Loucy (cell line): ENCODE measurements around the gene GNAQ.

Experiments
- H2AFZ ChIP-seq: fragments of 200-600 bp; sonication (generic); 2 replicates; pipeline ENCODE4 v1.6.0; 2016; ENCODE audit warnings: antibody characterized with exemption, mild to moderate bottlenecking, low read length, moderate library complexity
- H3F3A ChIP-seq: fragments of 200-600 bp; 2 replicates; pipeline ENCODE4 v1.6.0; 2016; ENCODE audit warnings: antibody characterized with exemption, low read depth, mild to moderate bottlenecking
- H3K27me3 ChIP-seq: fragments of 200-600 bp; sonication (generic); 2 replicates; pipeline ENCODE4 v1.6.1; 2014; ENCODE audit warnings: low read length, mild to moderate bottlenecking; ENCODE audit not compliant: insufficient read depth, poor library complexity, severe bottlenecking
- H3K36me3 ChIP-seq: fragments of 200-600 bp; sonication (generic); 2 replicates; pipeline ENCODE4 v1.6.1; 2016; ENCODE audit warnings: low read length; ENCODE audit not compliant: insufficient read depth
- H3K4me1 ChIP-seq: fragments of 200-600 bp; sonication (generic); 2 replicates; pipeline ENCODE4 v1.5.1; 2014; ENCODE audit warnings: low read length, mild to moderate bottlenecking; ENCODE audit not compliant: insufficient read depth, poor library complexity, severe bottlenecking
- H3K4me2 ChIP-seq: fragments of 200-600 bp; sonication (generic); 2 replicates; pipeline ENCODE4 v1.6.0; 2014; ENCODE audit warnings: antibody characterized with exemption, low read length, low read depth, mild to moderate bottlenecking; ENCODE audit not compliant: poor library complexity, severe bottlenecking
- H3K4me3 ChIP-seq: fragments of 200-600 bp; sonication (generic); 2 replicates; pipeline ENCODE4 v1.5.1; 2014; ENCODE audit warnings: low read length, mild to moderate bottlenecking, mixed read lengths; ENCODE audit not compliant: poor library complexity, severe bottlenecking
- H3K79me2 ChIP-seq: fragments of 200-600 bp; sonication (generic); 2 replicates; pipeline ENCODE4 v1.6.1; 2014; ENCODE audit warnings: low read length; ENCODE audit not compliant: insufficient read depth
- H3K9ac ChIP-seq: fragments of 200-600 bp; sonication (generic); 2 replicates; pipeline ENCODE4 v1.6.0; 2014; ENCODE audit warnings: mild to moderate bottlenecking, low read depth, low read length, moderate library complexity; ENCODE audit not compliant: poor library complexity, severe bottlenecking
- H3K9me2 ChIP-seq: fragments of 200-600 bp; sonication (generic); replicated peaks from 2 replicates; pipeline ENCODE4 v1.6.1; 2016; ENCODE audit warnings: low read depth, low read length, mixed read lengths
- H3K9me3 ChIP-seq: fragments of 200-600 bp; sonication (generic); 2 replicates; pipeline ENCODE4 v1.6.1; 2014; ENCODE audit warnings: mild to moderate bottlenecking, antibody characterized with exemption, low read length, low read depth; ENCODE audit not compliant: insufficient read depth
- H4K20me1 ChIP-seq: fragments of 200-600 bp; sonication (generic); 2 replicates; pipeline ENCODE4 v1.6.0; 2014; ENCODE audit warnings: antibody characterized with exemption, low read length, mild to moderate bottlenecking; ENCODE audit not compliant: insufficient read depth, poor library complexity, severe bottlenecking
- CTCF ChIP-seq: fragments of 200-600 bp; sonication (generic); conservative IDR thresholded peaks from 2 replicates; pipeline ENCODE4 v1.5.1; 2014; ENCODE audit warnings: mild to moderate bottlenecking, antibody characterized with exemption, low read length
- EZH2phosphoT487 ChIP-seq: fragments of 200-600 bp; IDR thresholded peaks from 2 replicates; pipeline ENCODE4 v1.6.1; 2018; ENCODE audit warnings: antibody characterized with exemption, mild to moderate bottlenecking, moderate library complexity, borderline replicate concordance

The GNAQ gene

GRCh38 chr9:77935211-77935610 is 96.4 kb downstream of the GNAQ start:
- Histone ChIP-seq H3K4me2 (no peak overlapping the region), H3K36me3 (peaks cover 22% of the 10 kb centered on the region; the same call in 1 of the 2 replicates), H3K9ac (no peak overlapping the region), H3K4me3 (no peak overlapping the region), H3K4me1 (peaks cover 34% of the 10 kb centered on the region), H3K27me3 (no peaks in the 10 kb centered on the region), H3F3A (no peaks in the 10 kb centered on the region), H3K9me2 (no peaks in the 10 kb centered on the region), H3K79me2 (peaks cover 98% of the 10 kb centered on the region), H4K20me1 (peaks cover 71% of the 10 kb centered on the region), H2AFZ (no peak overlapping the region), H3K9me3 (no peaks in the 10 kb centered on the region)
- TF ChIP-seq EZH2phosphoT487 (no peak), CTCF (no peak)

- Histone ChIP-seq H3K4me3 (no peak overlapping the region), H2AFZ (no peak overlapping the region), H3F3A (no peaks in the 10 kb centered on the region), H3K9me2 (no peaks in the 10 kb centered on the region), H3K36me3 (peaks cover 22% of the 10 kb centered on the region; the same call in 1 of the 2 replicates), H3K79me2 (peaks cover 98% of the 10 kb centered on the region), H3K4me1 (peaks cover 36% of the 10 kb centered on the region), H3K4me2 (no peak overlapping the region), H3K9me3 (no peaks in the 10 kb centered on the region), H3K9ac (no peak overlapping the region), H4K20me1 (peaks cover 68% of the 10 kb centered on the region), H3K27me3 (no peaks in the 10 kb centered on the region)
- TF ChIP-seq CTCF = no peak
- TF ChIP-seq EZH2phosphoT487 = no peak
These were observed 97.6 kb downstream of the GNAQ start for GRCh38 chr9:77933976-77934375.

GRCh38 chr9:77933019-77933418 is 98.6 kb downstream of the GNAQ start:
- Histone ChIP-seq H4K20me1 (peaks cover 64% of the 10 kb centered on the region), H3K4me2 (no peak overlapping the region), H3K9ac (no peak overlapping the region), H3K27me3 (no peaks in the 10 kb centered on the region), H3F3A (no peaks in the 10 kb centered on the region), H3K4me3 (no peak overlapping the region), H3K36me3 (peaks cover 26% of the 10 kb centered on the region; the same call in 1 of the 2 replicates), H3K4me1 (peaks cover 33% of the 10 kb centered on the region), H3K9me2 (no peaks in the 10 kb centered on the region), H2AFZ (no peak overlapping the region), H3K9me3 (no peaks in the 10 kb centered on the region), H3K79me2 (peaks cover 98% of the 10 kb centered on the region)
- TF ChIP-seq CTCF = no peak
- no peak for TF ChIP-seq EZH2phosphoT487
